ENCODE measurements around the gene RCOR3.
A peak's percentile ranks its signal among the peaks of the same experiment; 100 is the strongest.
"Not testable (repeated sequence)": the region's sequence is repeated elsewhere in the genome, so short reads cannot be mapped to it uniquely, and the experiment has no call there.

The RCOR3 gene

GRCh38 chr1:211258756-211259637 lies at the start of gene RCOR3:
TSS of gene RCOR3 (plus strand) at chr1:211259366. CDS start at chr1:211259561, 195 bp downstream.
- peak; percentile 77 to 79 for ATAC-seq

GRCh38 chr1:211210052-211210451 lies 49.1 kb upstream of the RCOR3 start:
- ATAC-seq: no peak

GRCh38 chr1:211210965-211211364 lies 48.2 kb upstream of the RCOR3 start:
- no peak for ATAC-seq

- ATAC-seq: no peak
Measured at GRCh38 chr1:211213702-211214101, 45.5 kb upstream of the RCOR3 start.

- no peak for ATAC-seq
Measured at GRCh38 chr1:211215577-211215976, 43.6 kb upstream of the RCOR3 start.

- no peak for ATAC-seq
Measured at GRCh38 chr1:211217392-211217791, 41.8 kb upstream of the RCOR3 start.

- not testable (repeated sequence) for ATAC-seq
Measured at GRCh38 chr1:211222469-211223234, 36.5 kb upstream of the RCOR3 start.

GRCh38 chr1:211228573-211229364 lies 30.4 kb upstream of the RCOR3 start:
- peak; percentile 38 to 61 for ATAC-seq

- peak; percentile 25 to 36 for ATAC-seq
Measured at GRCh38 chr1:211229365-211229759, 29.8 kb upstream of the RCOR3 start.

- no peak for ATAC-seq
Measured at GRCh38 chr1:211231873-211232272, 27.3 kb upstream of the RCOR3 start.

GRCh38 chr1:211236633-211237320 lies 22.4 kb upstream of the RCOR3 start:
- ATAC-seq: no peak

GRCh38 chr1:211237579-211237978 lies 21.6 kb upstream of the RCOR3 start:
- ATAC-seq: no peak

- not testable (repeated sequence) for ATAC-seq
Measured at GRCh38 chr1:211240567-211240966, 18.6 kb upstream of the RCOR3 start.

GRCh38 chr1:211241071-211241470 lies 18.1 kb upstream of the RCOR3 start:
- ATAC-seq: no peak

GRCh38 chr1:211243639-211244038 lies 15.5 kb upstream of the RCOR3 start:
- not testable (repeated sequence) for ATAC-seq

- not testable (repeated sequence) for ATAC-seq
Measured at GRCh38 chr1:211246583-211246982, 12.6 kb upstream of the RCOR3 start.

GRCh38 chr1:211247921-211248320 lies 11.2 kb upstream of the RCOR3 start:
- no peak for ATAC-seq

GRCh38 chr1:211249611-211250010 lies 9.6 kb upstream of the RCOR3 start:
- ATAC-seq: not testable (repeated sequence)

- ATAC-seq: no peak
Measured at GRCh38 chr1:211257826-211258225, 1.3 kb upstream of the RCOR3 start.

- ATAC-seq: peak in 1 of 2 donors; percentile 11
Measured at GRCh38 chr1:211258310-211258755, 833 bp upstream of the RCOR3 start.

GRCh38 chr1:211259638-211260126 lies 516 bp downstream of the RCOR3 start:
- peak; percentile 10 to 11 for ATAC-seq

All from activated CD4-positive, CD25-positive, alpha-beta regulatory T cell treated with anti-CD3 and anti-CD28 coated beads, Interleukin-2, amount 50 U/mL, for 24 hours (primary cell).